Measurements from ENCODE around the gene DIAPH2. TPM values are rescaled to one million over a fixed set of nuclear protein-coding genes. Genes with fewer than 3 reads are reported as not detected.

DIAPH2 gene
- total RNA-seq, 1 donor from 2014 or later = 3.8 TPM

GRCh38 chrX:96692890-96693289 lies 8.2 kb downstream of the DIAPH2 start:
- H3K4me3 Mint-ChIP-seq (ENCODE audit: unreplicated experiment) = no peak overlapping the region
- H3K27me3 Mint-ChIP-seq (ENCODE audit: unreplicated experiment) = peaks cover 2% of the 10 kb centered on the region
- no peaks in the 10 kb centered on the region for H3K9me3 Mint-ChIP-seq (ENCODE audit: unreplicated experiment)
- H3K27ac Mint-ChIP-seq (ENCODE audit: unreplicated experiment) = no peak overlapping the region
- DNase-seq = no peak
- no peaks in the 10 kb centered on the region for H3K36me3 Mint-ChIP-seq (ENCODE audit: unreplicated experiment)
- no peaks in the 10 kb centered on the region for H3K4me1 Mint-ChIP-seq (ENCODE audit: low read depth, unreplicated experiment)
- TF ChIP-seq CTCF (IDR thresholded peaks at IDR 0.05; ENCODE audit: partially characterized antibody, unreplicated experiment) = no peak

- Mint-ChIP-seq H3K9me3 (ENCODE audit: unreplicated experiment) (no peaks in the 10 kb centered on the region), H3K27me3 (ENCODE audit: unreplicated experiment) (peaks cover 2% of the 10 kb centered on the region), H3K4me3 (ENCODE audit: unreplicated experiment) (no peak overlapping the region), H3K4me1 (ENCODE audit: low read depth, unreplicated experiment) (no peaks in the 10 kb centered on the region), H3K27ac (ENCODE audit: unreplicated experiment) (no peak overlapping the region), H3K36me3 (ENCODE audit: unreplicated experiment) (no peaks in the 10 kb centered on the region)
- no peak for TF ChIP-seq CTCF (IDR thresholded peaks at IDR 0.05; ENCODE audit: partially characterized antibody, unreplicated experiment)
- DNase-seq = no peak
Observed at GRCh38 chrX:96693407-96693806, 8.8 kb downstream of the DIAPH2 start.

- Mint-ChIP-seq H3K4me3 (ENCODE audit: unreplicated experiment) (no peak overlapping the region), H3K4me1 (ENCODE audit: low read depth, unreplicated experiment) (no peaks in the 10 kb centered on the region), H3K27me3 (ENCODE audit: unreplicated experiment) (no peaks in the 10 kb centered on the region), H3K9me3 (ENCODE audit: unreplicated experiment) (peaks cover 3% of the 10 kb centered on the region), H3K27ac (ENCODE audit: unreplicated experiment) (no peak overlapping the region), H3K36me3 (ENCODE audit: unreplicated experiment) (no peaks in the 10 kb centered on the region)
- no peak for DNase-seq
- TF ChIP-seq CTCF (IDR thresholded peaks at IDR 0.05; ENCODE audit: partially characterized antibody, unreplicated experiment) = no peak
Observed at GRCh38 chrX:96696462-96696861, 11.8 kb downstream of the DIAPH2 start.

GRCh38 chrX:96700625-96701024 lies 16.0 kb downstream of the DIAPH2 start:
- Mint-ChIP-seq H3K36me3 (ENCODE audit: unreplicated experiment) (no peaks in the 10 kb centered on the region), H3K27me3 (ENCODE audit: unreplicated experiment) (no peaks in the 10 kb centered on the region), H3K4me3 (ENCODE audit: unreplicated experiment) (no peak overlapping the region), H3K27ac (ENCODE audit: unreplicated experiment) (no peak overlapping the region), H3K4me1 (ENCODE audit: low read depth, unreplicated experiment) (no peaks in the 10 kb centered on the region), H3K9me3 (ENCODE audit: unreplicated experiment) (peaks cover 3% of the 10 kb centered on the region)
- no peak for TF ChIP-seq CTCF (IDR thresholded peaks at IDR 0.05; ENCODE audit: partially characterized antibody, unreplicated experiment)
- no peak for DNase-seq

GRCh38 chrX:96703379-96703778 lies 18.7 kb downstream of the DIAPH2 start:
- peaks cover 3% of the 10 kb centered on the region for H3K9me3 Mint-ChIP-seq (ENCODE audit: unreplicated experiment)
- H3K27me3 Mint-ChIP-seq (ENCODE audit: unreplicated experiment) = no peaks in the 10 kb centered on the region
- no peaks in the 10 kb centered on the region for H3K36me3 Mint-ChIP-seq (ENCODE audit: unreplicated experiment)
- no peak overlapping the region for H3K27ac Mint-ChIP-seq (ENCODE audit: unreplicated experiment)
- H3K4me3 Mint-ChIP-seq (ENCODE audit: unreplicated experiment) = no peak overlapping the region
- H3K4me1 Mint-ChIP-seq (ENCODE audit: low read depth, unreplicated experiment) = peaks cover 4% of the 10 kb centered on the region
- TF ChIP-seq CTCF (IDR thresholded peaks at IDR 0.05; ENCODE audit: partially characterized antibody, unreplicated experiment) = no peak
- no peak for DNase-seq

All from glutamatergic neuron (in vitro differentiated cells).